HG02571 (cell line): ENCODE data around the gene NSMF.
"Not testable (repeated sequence)": the region's sequence is repeated elsewhere in the genome, so short reads cannot be mapped to it uniquely, and the experiment has no call there.

ENCODE experiments used
- ATAC-seq: cut with Tn5 transposase; IDR thresholded peaks from one replicate; pipeline ENCODE4 v1.9.1; 2021; ENCODE audit warnings: mild to moderate bottlenecking, moderate library complexity; ENCODE audit not compliant: unreplicated experiment

The NSMF gene

DNA sequence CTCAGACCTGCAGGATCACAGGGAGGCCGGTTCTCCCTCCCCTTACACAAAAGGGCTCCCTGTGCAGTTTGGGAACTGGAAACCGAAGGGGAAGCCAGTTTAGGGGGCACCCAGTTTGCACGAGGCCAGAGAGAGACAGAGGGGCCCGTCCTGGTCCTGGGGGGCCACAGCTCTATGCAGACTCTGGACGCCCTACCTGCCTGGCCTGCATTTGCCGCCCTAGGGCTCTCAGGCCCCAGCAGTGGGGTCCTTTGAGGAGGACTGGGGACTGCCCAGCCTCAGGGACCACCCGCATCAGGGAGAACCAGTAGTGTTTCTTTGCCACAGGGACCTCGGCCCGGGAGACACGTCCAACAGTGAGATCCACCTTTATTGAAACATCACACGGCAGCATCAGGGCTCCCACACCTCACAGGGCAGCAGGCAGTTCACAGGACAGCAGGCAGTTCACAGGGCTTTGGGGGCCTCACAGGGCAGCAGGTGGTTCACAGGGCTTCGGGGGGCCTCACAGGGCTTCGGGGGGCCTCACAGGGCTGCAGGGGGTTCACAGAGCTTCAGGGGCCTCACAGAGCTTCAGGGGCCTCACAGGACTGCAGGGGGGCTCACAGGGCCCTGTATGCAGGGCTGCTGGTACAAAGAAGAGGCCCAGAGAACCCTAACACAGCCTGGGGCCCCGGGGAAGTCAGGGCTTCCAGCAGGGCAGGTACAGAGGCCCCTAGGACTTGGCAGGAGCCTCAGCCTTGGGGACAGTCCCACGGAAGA is 648 bp upstream of the NSMF start:
- no peak for ATAC-seq

DNA sequence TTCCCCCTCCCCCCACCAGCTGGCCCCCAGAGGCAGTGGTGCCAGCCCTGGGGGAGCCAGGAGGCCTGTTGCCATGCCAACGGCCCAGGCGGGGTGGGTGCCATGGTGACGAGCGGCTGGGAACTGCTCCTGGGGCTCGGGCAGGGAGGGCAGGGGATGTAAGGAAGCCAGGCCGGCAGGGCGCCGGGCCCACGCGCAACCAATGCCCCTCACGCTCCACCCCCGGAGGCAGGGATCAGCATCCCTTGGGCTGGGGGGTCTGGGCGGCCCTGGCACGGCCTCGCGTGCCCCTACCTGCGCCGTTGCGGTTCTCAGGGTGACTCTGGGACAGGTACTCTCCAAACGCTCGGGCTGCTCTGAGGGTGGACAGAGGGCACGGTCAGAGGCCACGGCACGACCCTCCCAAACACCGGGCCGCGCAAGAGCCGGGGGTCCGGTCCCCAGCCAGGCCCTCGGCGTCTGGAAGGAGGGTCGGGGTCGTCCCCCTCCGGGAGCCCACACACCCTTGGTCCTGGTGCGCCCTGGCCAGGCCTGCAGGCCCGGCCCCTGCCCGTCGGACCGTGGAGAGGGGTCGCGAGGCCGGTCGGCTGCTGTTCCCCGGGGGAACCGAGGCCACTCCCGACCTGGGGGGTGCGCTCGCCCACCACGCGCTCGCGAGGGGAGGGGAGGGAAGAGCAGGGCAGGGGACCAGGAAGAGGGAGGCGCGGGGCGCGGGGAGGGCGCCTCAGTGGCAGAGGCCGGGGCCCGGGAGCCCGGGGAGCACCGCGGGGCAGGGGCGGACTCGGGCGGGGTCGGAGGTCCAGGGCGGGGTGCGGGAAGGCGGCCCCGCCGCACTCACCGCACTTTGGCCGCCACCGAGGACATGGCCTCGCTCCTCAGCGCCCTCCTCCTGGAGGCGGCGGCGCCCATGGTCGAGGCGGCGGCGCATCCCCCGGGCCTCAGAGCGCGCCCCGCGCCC is 661 bp downstream of the NSMF start:
- peak; percentile 10 for ATAC-seq

DNA sequence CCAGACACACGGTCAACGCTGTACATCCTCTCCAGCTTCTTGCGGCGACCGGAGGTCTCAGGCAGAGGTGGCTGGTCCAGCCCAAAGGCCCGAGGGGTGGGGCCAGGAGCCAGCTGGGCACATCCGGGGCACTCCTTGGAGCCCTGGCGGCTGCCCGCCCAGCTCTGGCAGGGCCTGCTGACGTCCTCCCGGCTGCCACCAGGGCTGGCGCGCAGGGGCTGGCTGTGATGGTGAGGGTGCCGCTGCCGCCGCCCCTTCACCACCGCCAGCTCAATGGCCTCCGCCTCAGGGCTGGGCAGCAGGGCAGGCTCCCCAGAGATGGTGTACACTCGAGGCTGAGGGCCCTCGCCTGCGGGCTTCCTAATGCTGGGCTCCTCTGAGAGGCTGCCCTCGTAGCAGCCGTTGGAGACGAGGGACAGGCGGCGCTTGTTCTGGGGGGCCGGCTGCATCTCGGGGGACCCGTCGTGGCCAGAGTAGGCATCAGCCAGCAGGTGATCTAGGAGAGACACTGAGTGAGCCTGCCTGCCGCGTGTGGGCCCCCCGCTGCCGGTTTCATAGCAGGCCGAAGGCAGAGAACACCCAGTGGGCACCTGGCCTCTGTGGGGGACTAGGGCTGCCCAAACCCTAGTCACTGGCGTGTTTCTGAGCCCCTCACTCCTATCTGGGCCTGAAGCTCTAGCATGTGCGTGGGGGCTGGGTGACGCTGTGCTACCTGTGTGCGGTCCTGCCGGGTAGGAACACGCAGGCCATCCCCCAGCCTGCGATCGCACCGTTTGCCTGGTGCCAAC is 1.5 kb downstream of the NSMF start:
- no peak for ATAC-seq

DNA sequence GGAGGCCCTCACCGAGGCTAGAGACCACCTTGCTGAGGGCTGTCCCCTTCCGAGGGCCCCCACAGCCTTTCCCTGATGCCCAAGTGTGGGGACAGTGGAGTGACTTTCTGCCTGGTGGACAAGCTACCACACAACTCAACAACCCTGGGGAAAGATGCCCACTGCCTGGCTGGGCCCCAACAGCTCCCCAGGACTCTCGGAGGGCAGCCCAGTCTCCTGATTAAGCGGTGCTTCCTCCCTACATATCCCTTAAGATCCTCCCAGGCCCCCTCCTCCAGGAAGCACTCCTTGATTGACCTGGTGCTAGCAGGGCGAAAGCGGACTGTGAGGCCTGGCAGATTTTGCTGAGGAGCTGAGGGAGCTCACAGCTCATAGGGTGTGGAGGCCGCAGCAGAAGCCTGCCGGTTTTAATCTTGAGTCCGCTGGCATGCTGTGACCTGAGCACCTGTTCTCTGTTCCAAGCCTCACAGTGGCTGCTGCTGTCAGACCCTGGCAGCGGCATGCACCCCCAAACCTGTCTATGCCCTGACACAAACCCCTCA is 2.2 kb downstream of the NSMF start:
- no peak for ATAC-seq

DNA sequence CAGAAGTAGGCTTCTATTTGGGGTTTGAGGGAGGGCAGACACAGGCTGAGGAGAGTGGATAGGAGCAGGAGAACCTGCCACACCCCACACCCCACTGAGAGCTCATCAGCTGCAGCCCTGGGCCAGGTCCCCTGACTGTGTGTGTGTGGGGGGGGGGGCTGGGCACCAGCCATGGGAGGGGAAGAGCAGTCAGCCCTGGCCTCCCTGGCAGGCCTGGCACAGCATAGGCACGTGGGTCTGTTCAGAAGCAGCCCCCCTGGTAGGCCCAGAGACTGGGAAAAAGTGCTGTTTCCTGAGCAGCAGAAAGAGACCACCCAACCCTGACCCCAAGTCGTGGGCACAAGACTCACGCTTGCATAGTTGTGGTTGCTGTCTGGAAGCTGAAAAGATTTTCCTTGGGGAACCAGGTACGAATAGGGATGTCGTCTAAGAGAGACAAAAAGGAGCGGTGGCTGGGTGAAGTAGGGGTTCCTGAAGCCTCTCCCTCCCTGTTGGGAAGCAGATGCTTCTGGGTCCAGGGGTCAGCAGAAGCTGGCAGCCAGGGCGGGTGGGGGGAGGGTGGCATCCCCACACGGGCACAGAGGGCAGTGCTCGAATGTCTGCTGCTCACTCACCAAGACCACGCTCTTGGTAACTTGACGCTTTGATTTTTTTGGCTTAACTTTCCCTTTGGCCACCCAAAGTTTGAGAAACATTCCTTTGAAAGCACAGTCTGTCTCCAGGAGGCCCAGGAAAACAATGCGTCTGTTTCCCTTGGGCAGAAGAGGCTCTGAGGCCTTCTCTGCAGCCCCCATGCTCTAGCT is 2.9 kb downstream of the NSMF start:
- no peak for ATAC-seq

DNA sequence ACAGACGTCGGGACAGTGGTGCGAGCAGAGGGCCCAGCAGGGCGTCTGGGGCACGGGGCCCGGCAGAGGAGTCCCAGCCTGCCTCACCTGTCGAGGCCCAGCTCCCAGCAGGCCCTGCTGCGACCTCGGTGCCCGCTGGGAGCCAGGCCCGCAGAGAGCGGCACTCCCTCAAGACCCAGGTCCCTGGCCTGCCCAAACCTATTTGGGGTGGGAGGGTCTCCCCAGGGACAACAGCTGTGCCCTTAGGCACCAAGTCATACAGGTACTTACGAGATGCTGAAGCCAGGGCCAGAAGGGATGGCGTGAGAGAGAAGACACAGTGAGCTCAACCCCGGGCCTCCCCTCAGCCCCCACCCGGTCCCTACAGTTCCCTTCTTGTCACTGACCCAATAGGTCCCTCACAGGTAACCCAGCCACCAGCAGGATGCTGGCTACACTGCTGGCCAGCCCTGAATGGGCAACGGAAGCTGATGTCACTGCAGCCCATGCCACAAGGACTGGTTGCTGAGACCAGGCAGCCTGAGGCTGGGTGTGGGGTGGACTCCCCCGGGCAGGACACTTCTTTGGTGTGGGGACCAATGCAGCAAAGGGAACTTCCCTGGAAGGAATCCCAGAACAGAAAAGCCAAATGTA is 3.7 kb downstream of the NSMF start:
- no peak for ATAC-seq

DNA sequence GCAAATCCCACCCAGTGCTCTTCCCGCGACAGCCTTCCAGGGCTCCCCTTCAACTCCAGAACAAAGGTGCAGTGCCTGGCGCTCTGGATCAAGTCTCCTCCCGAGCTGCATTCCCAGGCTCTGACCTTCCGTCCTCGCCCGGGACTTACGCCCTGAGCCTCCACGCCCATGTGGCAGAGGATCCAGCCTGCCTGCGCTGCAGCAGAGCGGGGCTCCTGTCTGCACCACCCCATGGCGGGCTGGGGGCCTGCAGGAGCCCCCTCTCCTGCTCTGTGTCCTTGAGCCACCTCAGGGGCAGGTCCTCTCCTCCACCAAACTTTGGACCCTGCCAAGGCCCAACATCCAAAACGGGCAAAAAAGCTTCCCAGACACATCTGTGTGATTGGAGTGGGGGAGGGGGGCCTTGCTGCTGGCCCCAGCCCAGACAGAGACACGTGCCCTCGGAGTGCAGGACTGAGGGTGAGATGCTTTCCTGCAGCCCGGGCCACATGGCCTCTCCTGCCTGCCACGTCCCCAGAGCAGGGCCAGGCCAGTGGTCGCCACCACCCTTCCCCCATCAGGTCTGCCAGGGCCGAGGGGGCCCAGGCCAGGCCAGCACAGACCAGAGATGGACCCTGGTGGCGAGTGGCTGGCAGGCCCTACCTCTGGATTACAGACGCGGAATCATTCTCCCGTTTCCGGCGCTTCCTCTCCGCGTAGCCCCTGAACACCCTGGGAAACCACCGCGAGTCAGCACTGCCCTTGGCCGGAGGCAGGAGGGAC is 4.4 kb downstream of the NSMF start:
- no peak for ATAC-seq

DNA sequence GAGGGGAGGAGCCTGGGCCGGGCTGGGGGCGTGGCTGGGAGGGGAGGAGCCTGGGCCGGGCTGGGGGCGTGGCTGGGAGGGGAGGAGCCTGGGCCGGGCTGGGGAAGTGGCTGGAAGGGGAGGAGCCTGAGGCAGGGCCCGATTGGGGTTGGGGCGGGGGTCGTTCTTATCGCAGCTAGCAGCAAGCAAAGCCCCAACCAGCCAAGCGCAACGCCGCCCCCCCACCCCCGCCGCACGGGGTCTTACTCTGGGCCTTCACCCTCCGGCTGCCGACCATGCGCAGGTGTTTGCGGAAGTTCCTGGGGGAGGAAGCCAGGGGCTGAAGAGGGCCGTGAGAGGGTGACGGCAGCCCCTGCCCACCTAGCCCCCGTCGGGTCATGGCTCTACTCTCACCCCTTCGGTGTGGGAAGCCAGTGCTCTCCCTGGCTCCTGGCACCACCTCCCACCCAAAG is 5.0 kb downstream of the NSMF start:
- no peak for ATAC-seq

DNA sequence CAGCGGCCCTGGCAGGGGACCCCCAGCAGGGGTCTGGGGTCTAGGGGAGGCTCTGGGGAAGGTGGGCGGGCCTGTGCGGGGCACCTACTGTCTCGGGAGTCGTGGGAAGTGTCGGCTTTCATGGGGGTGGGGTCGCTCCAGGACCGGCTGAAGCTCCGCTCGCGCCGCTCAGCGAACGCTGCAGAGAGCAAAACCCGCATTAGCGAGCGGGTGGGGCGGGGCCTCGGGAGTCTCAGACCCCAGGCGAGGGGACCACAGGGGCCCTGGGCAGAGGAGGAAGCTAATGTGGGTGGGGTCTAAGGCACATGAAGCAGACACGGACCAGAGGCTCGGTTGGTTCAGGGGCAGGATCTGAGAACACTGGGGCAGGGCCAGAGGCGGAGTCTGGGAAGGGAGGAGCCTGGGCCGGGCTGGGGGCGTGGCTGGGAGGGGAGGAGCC is 5.5 kb downstream of the NSMF start:
- ATAC-seq: no peak

DNA sequence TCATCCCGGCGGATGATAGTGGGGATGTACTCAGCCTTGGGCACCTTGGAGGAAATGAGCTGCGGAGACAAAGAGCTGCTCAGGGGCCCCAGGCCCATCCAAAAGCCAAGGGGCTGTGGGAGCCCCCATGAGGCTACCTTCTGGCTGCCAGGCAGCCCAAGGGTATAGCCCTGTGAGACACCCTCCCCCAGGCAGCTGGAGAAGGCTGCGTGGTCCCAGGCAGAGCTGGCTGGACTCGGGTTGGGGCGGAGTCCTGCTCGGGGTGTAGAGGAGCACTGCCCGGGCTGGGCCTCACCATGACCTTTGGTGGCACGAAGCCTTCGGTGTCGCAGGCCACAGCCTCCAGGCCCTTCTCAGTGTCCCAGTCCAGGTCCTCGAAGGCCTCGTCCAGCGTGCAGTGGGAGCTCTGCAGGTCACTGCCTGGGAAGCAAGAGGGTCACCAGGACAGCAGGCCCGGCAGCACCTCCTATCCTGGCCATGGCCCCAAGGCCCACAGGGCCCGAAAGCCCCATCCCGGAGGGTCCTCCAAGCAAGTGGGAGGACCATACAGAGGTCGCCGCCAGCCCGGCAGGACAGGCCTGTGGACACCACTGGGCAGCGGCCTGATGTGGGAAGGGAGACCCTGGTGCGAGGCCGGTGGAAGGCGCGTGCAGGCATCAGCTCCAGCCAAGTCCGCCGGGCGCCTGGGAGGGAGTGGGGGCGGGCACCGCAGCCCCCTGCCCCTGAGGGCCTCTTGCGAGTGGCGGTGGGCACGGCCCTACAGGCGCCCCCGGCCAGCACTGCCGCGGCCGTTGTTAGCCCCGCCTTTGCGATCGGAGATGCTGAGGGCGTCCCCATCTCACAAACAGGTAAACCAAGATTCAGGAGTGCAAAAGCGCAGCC is 6.1 kb downstream of the NSMF start:
- ATAC-seq: no peak

DNA sequence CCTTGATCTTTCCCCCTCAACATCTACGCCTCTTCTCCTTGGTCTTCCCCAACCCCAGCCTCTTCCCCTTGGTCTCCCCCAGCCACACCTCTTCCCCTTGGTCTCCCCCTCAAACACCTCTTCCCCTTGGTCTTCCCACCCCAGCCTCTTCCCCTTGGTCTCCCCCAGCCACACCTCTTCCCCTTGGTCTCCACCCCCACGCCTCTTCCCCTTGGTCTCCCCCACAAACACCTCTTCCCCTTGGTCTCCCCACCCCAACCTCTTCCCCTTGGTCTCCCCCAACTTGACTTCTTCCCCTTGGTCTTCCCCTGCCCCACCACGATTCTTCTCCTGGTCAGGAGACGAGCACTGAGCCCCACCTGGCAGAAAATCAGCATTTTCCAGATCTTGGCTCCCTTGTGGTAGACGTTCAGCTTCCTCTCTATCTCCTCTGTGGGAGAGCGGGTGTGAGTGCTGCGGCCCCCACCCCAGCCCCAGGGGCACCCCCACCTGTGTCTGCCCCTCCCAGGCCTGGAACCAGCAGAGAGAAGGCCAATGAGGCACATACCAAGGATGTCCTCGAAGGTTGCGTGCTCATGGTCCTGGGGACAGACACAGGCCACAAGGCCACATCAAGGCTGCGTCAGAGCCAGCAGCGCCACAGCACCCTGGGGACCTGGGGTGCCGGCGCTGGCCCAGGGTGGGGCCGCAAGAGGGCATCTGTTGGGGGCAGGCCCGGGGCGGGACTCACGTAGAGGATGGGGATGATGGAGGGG is 7.0 kb downstream of the NSMF start:
- ATAC-seq: no peak

DNA sequence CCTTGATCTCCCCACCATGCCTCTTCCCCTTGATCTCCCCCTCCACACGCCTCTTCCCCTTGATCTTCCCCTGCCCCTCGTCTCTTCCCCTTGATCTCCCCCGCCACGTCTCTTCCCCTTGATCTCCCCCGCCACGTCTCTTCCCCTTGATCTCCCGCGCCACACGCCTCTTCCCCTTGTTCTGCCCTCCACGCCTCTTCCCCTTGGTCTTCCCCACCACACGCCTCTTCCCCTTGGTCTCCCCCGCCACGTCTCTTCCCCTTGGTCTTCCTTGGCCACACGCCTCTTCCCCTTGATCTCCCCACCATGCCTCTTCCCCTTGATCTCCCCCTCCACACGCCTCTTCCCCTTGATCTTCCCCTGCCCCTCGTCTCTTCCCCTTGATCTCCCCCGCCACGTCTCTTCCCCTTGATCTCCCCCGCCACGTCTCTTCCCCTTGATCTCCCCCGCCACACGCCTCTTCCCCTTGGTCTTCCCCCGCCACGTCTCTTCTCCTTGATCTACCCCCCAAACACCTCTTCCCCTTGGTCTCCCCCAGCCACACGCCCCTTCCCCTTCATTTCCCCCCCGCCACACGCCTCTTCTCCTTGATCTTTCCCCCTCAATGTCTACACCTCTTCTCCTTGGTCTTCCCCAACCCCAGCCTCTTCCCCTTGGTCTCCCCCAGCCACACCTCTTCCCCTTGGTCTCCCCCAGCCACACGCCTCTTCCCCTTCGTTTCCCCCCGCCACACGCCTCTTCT is 7.7 kb downstream of the NSMF start:
- not testable (repeated sequence) for ATAC-seq

DNA sequence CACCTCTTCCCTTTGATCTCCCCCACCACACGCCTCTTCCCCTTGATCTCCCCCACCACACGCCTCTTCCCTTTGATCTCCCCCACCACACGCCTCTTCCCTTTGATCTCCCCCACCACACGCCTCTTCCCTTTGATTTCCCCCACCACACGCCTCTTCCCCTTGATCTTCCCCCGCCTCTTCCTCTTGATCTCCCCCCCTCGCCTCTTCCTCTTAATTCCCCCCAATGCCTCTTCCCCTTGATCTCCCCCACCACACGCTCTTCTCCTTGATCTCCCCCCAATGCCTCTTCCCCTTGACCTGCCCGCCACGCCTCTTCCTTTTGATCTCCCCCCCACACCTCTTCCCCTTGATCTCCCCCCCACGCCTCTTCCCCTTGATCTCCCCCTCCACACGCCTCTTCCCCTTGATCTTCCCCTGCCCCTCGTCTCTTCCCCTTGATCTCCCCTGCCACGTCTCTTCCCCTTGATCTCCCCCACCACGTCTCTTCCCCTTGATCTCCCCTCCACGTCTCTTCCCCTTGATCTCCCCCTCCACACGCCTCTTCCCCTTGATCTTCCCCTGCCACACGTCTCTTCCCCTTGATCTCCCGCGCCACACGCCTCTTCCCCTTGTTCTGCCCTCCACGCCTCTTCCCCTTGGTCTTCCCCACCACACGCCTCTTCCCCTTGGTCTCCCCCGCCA is 8.5 kb downstream of the NSMF start:
- not testable (repeated sequence) for ATAC-seq

DNA sequence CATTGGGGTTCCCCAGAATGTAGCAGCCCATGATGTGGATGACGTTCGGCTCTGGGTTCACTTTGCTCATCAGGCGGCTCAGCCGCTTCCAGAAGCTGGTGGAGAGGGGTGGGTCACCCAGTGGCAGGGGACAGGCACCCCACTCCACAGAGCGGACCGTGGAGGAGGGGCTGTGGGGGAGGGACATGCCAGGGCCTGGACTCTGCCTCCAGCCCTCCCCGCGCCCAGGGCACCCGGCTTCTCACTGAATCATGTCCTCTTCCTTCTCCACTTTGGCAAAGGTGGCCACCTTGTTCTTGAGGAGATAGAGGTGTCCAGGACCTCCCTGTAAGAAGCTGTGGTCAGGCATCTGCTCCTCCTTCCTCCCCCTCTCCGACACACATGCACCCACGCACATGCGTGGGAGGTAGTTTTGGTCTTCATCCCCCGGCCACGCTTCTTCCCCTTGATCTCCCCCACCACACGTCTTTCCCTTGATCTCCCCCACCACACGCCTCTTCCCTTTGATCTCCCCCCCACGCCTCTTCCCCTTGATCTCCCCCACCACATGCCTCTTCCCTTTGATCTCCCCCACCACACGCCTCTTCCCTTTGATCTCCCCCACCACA is 9.1 kb downstream of the NSMF start:
- no peak for ATAC-seq

DNA sequence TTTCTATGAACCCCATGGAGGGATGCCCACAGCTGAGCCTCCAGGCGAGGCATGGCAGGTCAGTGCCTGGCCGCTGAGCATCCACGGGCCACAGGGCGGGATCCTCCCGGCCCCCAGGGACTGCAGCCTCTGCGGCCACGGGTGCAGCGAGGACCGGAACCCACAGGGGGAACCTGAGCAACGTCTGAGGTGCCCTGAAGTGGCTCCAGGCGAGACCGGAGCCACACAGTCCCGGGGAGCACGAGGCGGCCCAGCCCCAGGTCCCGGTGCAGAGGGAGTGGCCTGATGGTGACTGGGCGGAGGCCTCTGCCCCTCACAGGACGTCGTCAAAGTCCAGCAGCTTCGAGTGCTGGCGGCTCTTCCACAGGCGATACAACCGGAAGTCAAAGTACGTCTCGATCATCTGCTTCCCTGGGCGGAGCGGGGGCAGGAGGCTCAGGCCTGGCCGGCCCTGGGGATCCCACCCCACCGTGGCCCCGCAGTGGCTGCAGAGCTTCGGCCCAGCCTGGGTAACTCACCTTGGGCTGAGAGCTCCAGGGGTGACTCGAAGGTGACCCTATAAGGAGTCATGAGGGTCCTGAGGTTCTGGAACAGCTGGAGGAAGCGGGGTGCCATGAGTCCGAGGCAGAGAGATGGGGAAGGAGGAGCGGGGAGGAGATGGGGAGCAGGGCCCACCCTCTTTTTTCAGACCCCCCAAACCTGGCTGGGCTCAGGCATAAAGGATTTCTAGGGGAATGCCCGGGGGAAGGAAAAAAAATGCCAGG is 9.9 kb downstream of the NSMF start:
- no peak for ATAC-seq
